22Rv1 (cell line): ENCODE data around the gene IL32.

Source experiments
- H3K27ac ChIP-seq: fragments of 450-650 bp; 2 replicates; pipeline ENCODE4 v1.5.1; 2017
- CTCF ChIP-seq: fragments of 450-650 bp; IDR thresholded peaks from 2 replicates; pipeline ENCODE4 v1.5.1; 2017; ENCODE audit warnings: mild to moderate bottlenecking
- ZFX ChIP-seq: fragments of 450-650 bp; IDR thresholded peaks from 2 replicates; pipeline ENCODE4 v1.6.1; 2017; ENCODE audit warnings: antibody characterized with exemption, borderline replicate concordance

IL32 gene

GRCh38 chr16:3020604-3021448 is 44.6 kb upstream of the IL32 start:
- TF ChIP-seq CTCF, result no peak
- H3K27ac ChIP-seq, result peak overlapping the region; percentile 88

GRCh38 chr16:3021449-3022207 is 43.8 kb upstream of the IL32 start:
- peak overlapping the region; percentile 88 for H3K27ac ChIP-seq
- TF ChIP-seq ZFX, result no peak
- peak; percentile 51 for TF ChIP-seq CTCF

- TF ChIP-seq ZFX (no peak), CTCF (no peak)
- peak overlapping the region; percentile 88 for H3K27ac ChIP-seq
These were observed 43.2 kb upstream of the IL32 start for GRCh38 chr16:3022208-3022683.

- peak overlapping the region; percentile 88 for H3K27ac ChIP-seq
- TF ChIP-seq CTCF, result no peak
- no peak for TF ChIP-seq ZFX
These were observed 42.6 kb upstream of the IL32 start for GRCh38 chr16:3022684-3023414.

- H3K27ac ChIP-seq, result peak overlapping the region; percentile 88
- TF ChIP-seq CTCF (no peak), ZFX (no peak)
These were observed 42.1 kb upstream of the IL32 start for GRCh38 chr16:3023415-3023668.

- H3K27ac ChIP-seq, result peak within 1 kb of the TSS; percentile 88
- no peak for TF ChIP-seq ZFX
- no peak for TF ChIP-seq CTCF
These were observed 41.6 kb upstream of the IL32 start, which contains the start of the genes HCFC1R1 and THOC6 for GRCh38 chr16:3023669-3024478. Gene HCFC1R1 (minus strand): TSS chr16:3023942. CDS start chr16:3023941, 1 bp downstream. Gene THOC6 (plus strand): TSS chr16:3024035. CDS start chr16:3024327, 292 bp downstream.
